ENCODE measurements around the gene CFAP52.

The CFAP52 gene

DNA sequence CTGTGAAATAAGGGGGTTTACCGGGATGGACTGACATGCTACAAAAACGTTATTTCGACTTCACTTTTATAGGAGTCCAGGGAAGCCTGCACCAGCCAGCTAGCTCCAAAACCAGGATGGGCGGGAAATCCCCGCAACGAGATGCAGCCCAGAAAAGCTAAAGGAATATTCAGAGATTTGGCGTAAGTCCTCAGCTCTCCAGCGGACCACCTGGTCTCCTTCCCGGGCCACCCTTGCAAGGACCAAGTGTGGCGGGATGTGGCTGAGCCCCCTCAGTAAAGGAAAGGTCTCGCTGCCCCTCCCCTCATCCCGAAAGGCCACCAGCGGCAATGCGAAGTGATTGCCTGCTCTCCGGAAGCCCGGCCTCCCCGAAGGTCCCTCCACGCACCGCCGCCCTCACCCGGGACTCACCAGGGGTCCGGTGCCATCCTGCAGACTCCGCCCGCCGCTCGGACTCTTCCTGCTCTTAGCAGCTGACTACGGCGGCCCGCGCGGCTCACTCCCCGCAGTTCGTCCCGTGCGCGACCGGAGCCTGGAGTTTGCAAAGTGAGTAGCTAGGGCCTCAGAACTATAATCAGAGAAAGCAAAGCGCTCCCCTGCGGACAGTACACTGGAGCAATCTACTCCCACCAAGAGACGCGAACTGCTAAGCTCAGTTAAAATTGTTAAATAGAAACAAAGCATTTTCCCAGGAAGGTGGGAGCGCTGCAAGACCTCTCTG, 901 bp upstream of the CFAP52 start, which contains the start of gene STX8 (continued):
- TF ChIP-seq ZFP3 (tag by site-specific recombination; IDR thresholded peaks at IDR 0.05; ENCODE audit: low read depth), result no peak
- peak; percentile 68; the same call in 1 of the 2 replicates for TF ChIP-seq SP7 (tag by site-specific recombination; IDR thresholded peaks at IDR 0.05)
- TF ChIP-seq ZBTB48 (tag by site-specific recombination; IDR thresholded peaks at IDR 0.05), result no peak; the same call in none of the 2 replicates
- no peak for TF ChIP-seq PRDM6 (tag by site-specific recombination; IDR thresholded peaks at IDR 0.05)
- TF ChIP-seq ZNF529 (tag by site-specific recombination; IDR thresholded peaks at IDR 0.05; ENCODE audit: insufficient replicate concordance), result no peak
- no peak for TF ChIP-seq ZNF621 (tag by site-specific recombination; IDR thresholded peaks at IDR 0.05)
- no peak for TF ChIP-seq PRDM4 (tag by site-specific recombination; IDR thresholded peaks at IDR 0.05)
- TF ChIP-seq, protein P1, sequence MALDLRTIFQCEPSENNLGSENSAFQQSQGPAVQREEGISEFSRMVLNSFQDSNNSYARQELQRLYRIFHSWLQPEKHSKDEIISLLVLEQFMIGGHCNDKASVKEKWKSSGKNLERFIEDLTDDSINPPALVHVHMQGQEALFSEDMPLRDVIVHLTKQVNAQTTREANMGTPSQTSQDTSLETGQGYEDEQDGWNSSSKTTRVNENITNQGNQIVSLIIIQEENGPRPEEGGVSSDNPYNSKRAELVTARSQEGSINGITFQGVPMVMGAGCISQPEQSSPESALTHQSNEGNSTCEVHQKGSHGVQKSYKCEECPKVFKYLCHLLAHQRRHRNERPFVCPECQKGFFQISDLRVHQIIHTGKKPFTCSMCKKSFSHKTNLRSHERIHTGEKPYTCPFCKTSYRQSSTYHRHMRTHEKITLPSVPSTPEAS (tag by site-specific recombination; IDR thresholded peaks at IDR 0.05), result no peak
- TF ChIP-seq ZNF394 (tag by site-specific recombination; IDR thresholded peaks at IDR 0.05; ENCODE audit: borderline replicate concordance), result peak; percentile 77; the same call in 1 of the 2 replicates
- TF ChIP-seq GLIS1 (tag by site-specific recombination; IDR thresholded peaks at IDR 0.05), result peak; percentile 91
- TF ChIP-seq GLI2 (tag by site-specific recombination; IDR thresholded peaks at IDR 0.05; ENCODE audit: borderline replicate concordance, low read depth), result no peak
- peak; percentile 34 for TF ChIP-seq ZFHX2 (tag by site-specific recombination; conservative IDR thresholded peaks at IDR 0.05)
- TF ChIP-seq ZNF221 (tag by site-specific recombination; IDR thresholded peaks at IDR 0.05; ENCODE audit: borderline replicate concordance), result no peak
- TF ChIP-seq ZNF214 (tag by site-specific recombination; IDR thresholded peaks at IDR 0.05; ENCODE audit: borderline replicate concordance), result no peak
- TF ChIP-seq ZNF138 (tag by site-specific recombination; IDR thresholded peaks at IDR 0.05; ENCODE audit: borderline replicate concordance), result no peak
- TF ChIP-seq, protein P2, sequence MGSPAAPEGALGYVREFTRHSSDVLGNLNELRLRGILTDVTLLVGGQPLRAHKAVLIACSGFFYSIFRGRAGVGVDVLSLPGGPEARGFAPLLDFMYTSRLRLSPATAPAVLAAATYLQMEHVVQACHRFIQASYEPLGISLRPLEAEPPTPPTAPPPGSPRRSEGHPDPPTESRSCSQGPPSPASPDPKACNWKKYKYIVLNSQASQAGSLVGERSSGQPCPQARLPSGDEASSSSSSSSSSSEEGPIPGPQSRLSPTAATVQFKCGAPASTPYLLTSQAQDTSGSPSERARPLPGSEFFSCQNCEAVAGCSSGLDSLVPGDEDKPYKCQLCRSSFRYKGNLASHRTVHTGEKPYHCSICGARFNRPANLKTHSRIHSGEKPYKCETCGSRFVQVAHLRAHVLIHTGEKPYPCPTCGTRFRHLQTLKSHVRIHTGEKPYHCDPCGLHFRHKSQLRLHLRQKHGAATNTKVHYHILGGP (tag by site-specific recombination; IDR thresholded peaks at IDR 0.05), result no peak
- no peak for TF ChIP-seq ZNF10 (tag by site-specific recombination; IDR thresholded peaks at IDR 0.05)
- TF ChIP-seq GLI4 (tag by site-specific recombination; IDR thresholded peaks at IDR 0.05), result no peak
- no peak for TF ChIP-seq ZBTB1 (tag by site-specific recombination; IDR thresholded peaks at IDR 0.05)
- TF ChIP-seq ZNF623 (tag by site-specific recombination; IDR thresholded peaks at IDR 0.05), result 0 out of 2 replicates have a peak, but pooled peaks have one; percentile 4
- TF ChIP-seq ZNF837 (tag by site-specific recombination; IDR thresholded peaks at IDR 0.05), result no peak
- TF ChIP-seq ZNF426 (tag by site-specific recombination; IDR thresholded peaks at IDR 0.05), result no peak
- TF ChIP-seq BCL11B (tag by site-specific recombination; IDR thresholded peaks at IDR 0.05; ENCODE audit: low read depth), result 0 out of 2 replicates have a peak, but pooled peaks have one; percentile 33
- no peak for TF ChIP-seq ZNF302 (tag by site-specific recombination; IDR thresholded peaks at IDR 0.05; ENCODE audit: low read depth)
- TF ChIP-seq OVOL3 (tag by site-specific recombination; IDR thresholded peaks at IDR 0.05), result no peak
- no peak; the same call in 1 of the 2 replicates for TF ChIP-seq TSHZ1 (tag by site-specific recombination; IDR thresholded peaks at IDR 0.05; ENCODE audit: borderline replicate concordance)
- TF ChIP-seq AEBP2 (tag by site-specific recombination; IDR thresholded peaks at IDR 0.05; ENCODE audit: borderline replicate concordance), result no peak
- TF ChIP-seq ZNF677 (tag by site-specific recombination; IDR thresholded peaks at IDR 0.05), result no peak

All from HEK293 (cell line).